Choroid plexus epithelial cell (primary cell): ENCODE data around the gene TUBA1C.
A peak's percentile ranks its signal among the peaks of the same experiment; 100 is the strongest.
"Not testable (repeated sequence)": the region's sequence is repeated elsewhere in the genome, so short reads cannot be mapped to it uniquely, and the experiment has no call there.

Experiments
- DNase-seq: peaks from one replicate; pipeline ENCODE4 v3.0.0-alpha.2; 2010; ENCODE audit warnings: low read depth
- H3K4me3 ChIP-seq: 2 replicates; pipeline ENCODE4 v1.5.1; 2011; ENCODE audit warnings: low read depth, mild to moderate bottlenecking, control low read depth, low read length, moderate library complexity
- TF ChIP-seq, protein P1 (sequence below): conservative IDR thresholded peaks from 2 replicates; pipeline ENCODE4 v1.5.1; 2011; ENCODE audit warnings: low read depth, mild to moderate bottlenecking, control low read depth, inconsistent platforms, low read length, moderate library complexity

Gene TUBA1C

DNA sequence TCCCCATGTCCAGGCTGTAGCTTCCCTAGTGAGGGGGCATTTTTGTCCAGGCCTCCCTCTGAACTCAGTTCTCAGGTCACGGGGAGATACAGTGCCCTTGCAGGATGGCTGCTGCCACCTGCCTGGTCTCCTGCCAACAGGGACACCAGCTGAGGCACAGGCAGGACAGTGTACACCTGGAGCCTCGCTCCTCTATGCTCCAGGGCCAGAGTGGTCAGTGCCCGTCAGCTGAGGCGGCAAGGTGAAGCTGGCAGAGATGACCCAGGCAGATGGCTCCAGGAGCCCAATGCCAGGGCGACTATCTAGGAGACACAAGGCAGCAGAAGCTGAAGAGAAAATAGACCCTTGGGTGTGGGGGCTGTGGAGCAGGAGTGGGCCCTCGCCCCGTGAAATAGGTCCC lies 12.6 kb downstream of the TUBA1C start:
- TF ChIP-seq, protein P1, sequence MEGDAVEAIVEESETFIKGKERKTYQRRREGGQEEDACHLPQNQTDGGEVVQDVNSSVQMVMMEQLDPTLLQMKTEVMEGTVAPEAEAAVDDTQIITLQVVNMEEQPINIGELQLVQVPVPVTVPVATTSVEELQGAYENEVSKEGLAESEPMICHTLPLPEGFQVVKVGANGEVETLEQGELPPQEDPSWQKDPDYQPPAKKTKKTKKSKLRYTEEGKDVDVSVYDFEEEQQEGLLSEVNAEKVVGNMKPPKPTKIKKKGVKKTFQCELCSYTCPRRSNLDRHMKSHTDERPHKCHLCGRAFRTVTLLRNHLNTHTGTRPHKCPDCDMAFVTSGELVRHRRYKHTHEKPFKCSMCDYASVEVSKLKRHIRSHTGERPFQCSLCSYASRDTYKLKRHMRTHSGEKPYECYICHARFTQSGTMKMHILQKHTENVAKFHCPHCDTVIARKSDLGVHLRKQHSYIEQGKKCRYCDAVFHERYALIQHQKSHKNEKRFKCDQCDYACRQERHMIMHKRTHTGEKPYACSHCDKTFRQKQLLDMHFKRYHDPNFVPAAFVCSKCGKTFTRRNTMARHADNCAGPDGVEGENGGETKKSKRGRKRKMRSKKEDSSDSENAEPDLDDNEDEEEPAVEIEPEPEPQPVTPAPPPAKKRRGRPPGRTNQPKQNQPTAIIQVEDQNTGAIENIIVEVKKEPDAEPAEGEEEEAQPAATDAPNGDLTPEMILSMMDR = no peak
- DNase-seq = no peak
- H3K4me3 ChIP-seq = no peak overlapping the region

DNA sequence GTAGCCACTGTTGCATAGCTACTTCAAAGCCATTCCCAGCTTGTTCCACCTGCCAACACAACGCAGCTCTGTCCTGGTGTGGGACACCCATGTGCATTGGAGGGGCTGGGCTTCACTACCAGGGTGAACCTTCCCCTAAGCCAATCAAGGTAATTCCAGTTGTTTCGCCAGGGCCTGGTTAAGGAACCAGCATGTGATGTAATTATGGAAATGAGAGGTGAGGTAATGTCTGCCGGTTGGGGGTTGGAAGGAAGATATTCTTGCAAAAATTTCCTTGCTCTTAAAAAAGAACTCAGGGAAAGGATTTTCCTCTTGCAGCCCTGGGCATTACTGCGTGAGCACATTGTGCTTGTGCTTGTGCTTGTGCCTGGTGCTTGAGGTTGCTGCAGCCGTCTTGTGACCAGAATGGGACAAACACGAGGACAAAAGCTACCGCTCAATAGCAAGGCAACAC lies 14.9 kb downstream of the TUBA1C start:
- no peak overlapping the region for H3K4me3 ChIP-seq
- TF ChIP-seq, protein P1 = no peak
- no peak for DNase-seq

DNA sequence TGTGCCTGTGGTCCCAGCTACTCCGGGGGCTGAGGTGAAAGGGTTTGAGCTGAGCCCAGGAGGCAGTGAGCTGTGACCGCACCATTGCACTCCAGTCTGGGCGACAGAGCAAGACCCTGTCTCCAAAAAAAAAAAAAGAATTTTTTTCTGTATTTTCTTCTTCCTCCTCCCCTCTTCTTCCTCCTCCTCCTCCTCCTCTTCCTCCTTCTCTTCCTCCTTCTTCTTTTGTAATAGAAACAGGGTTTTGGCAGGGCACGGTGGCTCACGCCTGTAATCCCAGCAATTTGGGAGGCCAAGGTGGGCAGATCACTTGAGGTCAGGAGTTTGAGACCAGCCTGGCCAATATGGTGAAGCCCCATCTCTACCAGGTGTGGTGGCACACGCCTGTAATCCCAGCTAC lies 15.7 kb downstream of the TUBA1C start:
- DNase-seq, H3K4me3 ChIP-seq: not testable (repeated sequence)

DNA sequence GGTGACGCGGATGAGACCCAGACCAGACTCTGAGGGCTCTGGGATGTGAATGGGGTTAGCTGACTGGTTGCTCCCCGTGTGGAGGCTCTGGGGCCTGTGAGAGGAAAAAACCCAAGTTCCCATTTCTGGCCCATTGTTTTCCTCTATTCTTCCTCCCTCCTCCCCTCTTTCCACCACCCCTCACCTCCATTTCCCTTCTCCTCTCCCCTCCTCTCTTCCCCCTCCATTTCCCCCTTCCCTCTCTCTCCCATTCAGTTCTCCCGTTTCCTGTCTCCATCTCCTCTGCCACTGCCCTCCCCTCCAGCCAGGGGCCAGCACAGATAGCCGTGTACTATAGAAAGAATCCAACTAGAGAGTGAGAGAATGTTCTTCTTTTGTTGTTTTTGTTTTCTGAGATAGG lies 17.4 kb downstream of the TUBA1C start:
- TF ChIP-seq, protein P1 = no peak
- no peak for DNase-seq
- H3K4me3 ChIP-seq = no peak overlapping the region

DNA sequence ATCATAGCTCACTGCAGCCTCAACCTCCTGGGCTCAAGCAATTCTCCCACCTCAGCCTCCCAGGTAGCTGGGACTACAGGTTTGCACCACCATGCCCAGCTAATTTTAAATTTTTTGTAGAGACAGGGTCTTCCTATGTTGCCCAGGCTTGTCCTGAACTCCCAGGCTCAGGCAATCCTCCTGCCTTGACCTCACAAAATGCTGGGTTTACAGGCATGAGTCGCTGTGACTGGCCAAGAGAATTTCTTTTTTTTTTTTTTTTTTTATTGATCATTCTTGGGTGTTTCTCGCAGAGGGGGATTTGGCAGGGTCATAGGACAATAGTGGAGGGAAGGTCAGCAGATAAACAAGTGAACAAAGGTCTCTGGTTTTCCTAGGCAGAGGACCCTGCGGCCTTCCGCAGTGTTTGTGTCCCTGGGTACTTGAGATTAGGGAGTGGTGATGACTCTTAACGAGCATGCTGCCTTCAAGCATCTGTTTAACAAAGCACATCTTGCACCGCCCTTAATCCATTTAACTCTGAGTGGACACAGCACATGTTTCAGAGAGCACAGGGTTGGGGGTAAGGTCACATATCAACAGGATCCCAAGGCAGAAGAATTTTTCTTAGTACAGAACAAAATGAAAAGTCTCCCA lies 18.0 kb downstream of the TUBA1C start:
- not testable (repeated sequence) for H3K4me3 ChIP-seq

DNA sequence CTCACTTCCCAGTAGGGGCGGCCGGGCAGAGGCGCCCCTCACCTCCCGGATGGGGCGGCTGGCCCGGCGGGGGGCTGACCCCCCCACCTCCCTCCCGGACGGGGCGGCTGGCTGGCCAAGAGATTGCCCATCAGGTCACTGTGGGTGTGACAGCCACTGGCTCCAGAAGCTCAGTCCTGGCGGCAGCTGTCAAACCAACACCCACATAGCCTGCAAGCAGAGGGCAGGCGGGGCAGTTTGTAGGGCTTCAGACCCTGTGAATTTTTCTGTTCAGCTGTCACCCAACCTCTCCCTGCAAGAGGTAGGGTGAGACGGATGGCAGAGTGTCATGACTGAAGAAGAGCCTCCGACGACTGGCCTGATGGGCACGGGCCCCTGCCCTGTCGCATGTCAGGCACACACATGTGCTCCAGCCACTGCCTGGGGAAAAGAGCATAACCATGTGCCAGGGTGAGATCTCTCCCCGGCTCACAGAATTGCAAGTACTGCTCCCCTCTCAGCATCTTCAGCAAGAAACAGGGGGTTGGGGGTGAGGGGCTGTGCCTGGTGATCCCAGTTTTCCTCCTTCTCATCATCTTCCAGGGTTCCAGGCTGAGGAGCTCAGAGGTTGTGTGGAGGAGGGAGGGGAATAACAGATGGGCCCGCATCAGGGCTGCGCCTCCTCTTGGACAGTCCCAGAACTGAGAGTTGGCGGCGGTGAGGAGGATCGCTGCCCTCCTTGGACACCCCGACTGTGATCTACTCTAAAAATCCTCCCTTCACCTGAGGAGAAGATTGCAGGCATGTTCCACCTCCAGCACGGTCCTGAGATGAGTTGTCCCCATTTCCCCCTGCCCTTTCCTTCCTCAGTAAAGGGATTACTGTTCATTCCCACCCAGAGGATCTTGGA lies 18.9 kb downstream of the TUBA1C start:
- DNase-seq = no peak
- no peak overlapping the region for H3K4me3 ChIP-seq
- TF ChIP-seq, protein P1 = peak; percentile 32

More for the DNA sequence above, 18.0 kb downstream of the TUBA1C start:
- not testable (repeated sequence) for DNase-seq

DNA sequence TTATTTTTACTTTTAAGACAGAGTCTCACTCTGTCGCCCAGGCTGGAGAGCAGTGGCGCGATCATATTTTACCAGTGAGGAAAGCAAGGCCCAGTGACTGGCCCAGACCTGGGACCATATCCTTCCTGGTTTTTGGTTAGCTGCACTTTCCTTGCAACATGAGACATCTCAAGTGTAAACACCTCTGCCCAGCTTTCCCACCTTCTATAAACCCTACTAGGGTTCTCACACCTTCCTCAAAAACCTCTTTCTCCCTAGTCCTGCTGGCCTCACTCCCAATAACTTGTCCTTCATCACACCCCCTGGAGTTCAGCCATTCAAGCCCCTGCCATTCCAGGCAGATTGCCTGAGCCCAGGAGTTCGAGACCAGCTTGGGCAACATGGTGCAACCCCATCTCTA lies 19.8 kb downstream of the TUBA1C start:
- DNase-seq = no peak
- no peak overlapping the region for H3K4me3 ChIP-seq
- TF ChIP-seq, protein P1 = no peak

DNA sequence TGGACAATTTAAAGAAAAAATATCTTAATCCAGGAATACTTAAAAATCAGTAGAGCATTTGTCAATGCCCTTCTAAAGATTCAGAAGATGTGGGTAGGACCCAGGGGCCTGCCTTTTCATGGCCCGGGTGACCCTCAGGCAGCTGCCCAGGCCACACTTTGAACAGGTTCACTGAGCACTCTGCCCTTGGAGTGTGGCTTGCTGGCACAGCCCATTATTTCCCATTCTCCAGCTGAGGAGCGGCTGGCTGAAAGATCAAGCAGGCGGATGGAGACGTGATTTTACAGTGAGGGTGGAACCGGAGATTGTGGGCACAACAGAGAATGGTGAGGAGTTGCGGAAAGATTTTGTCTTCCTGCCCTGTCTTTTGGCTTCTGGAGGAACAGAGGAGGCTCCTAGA lies 23.0 kb downstream of the TUBA1C start:
- TF ChIP-seq, protein P1 = no peak
- no peak overlapping the region for H3K4me3 ChIP-seq
- no peak for DNase-seq
